A549 (cell line): ENCODE results near the gene MMP24. TPM values are rescaled to one million over a fixed set of nuclear protein-coding genes. Genes with fewer than 3 reads are reported as not detected.
"Not testable (repeated sequence)": the region's sequence is repeated elsewhere in the genome, so short reads cannot be mapped to it uniquely, and the experiment has no call there.

Source experiments
- ATAC-seq, 2 experiments: fragments of 200-7000 bp in 1 of 2; fragments of >200 bp in 1 of 2; cut with Nextera tagmentation in 1 of 2; cut with Tn5 transposase in 1 of 2; 3 replicates each; pipeline versions ENCODE4 v1.8.0 to v1.9.1; 2018 to 2020; ENCODE audit warnings: mild to moderate bottlenecking in 1 of 2, moderate library complexity in 1 of 2
- CTCF ChIA-PET: fragments of 300-600 bp; sonication (Branson Sonifier 250); formaldehyde crosslinking; extraction: SDS; loops from one replicate; lab custom pipeline; 2021; ENCODE audit warnings: antibody characterized with exemption, inconsistent platforms; lab: Yijun Ruan, JAX
- POLR2A ChIA-PET: fragments of 350-600 bp; formaldehyde crosslinking; extraction: SDS; loops from one replicate; lab custom pipeline; 2021; ENCODE audit warnings: antibody characterized with exemption, inconsistent platforms; lab: Yijun Ruan, JAX
- DNase-seq, 2 experiments: peaks; one replicate each; pipeline versions ENCODE4 v3.0.0 to v3.0.0-alpha.2; 2011 to 2016; ENCODE audit warnings: low read depth in 1 of 2, low spot score in 1 of 2
- FAIRE-seq: peaks from 2 replicates; lab custom pipeline; 2011; peaks lifted over from hg19 to GRCh38; lab: Jason Lieb, UNC
- H3K27ac ChIP-seq, 2 experiments: fragments of >200 bp; sonication (Bioruptor Twin); formaldehyde crosslinking; 3 replicates each; pipeline ENCODE4 v1.5.1; 2016 to 2017
- H3K4me1 ChIP-seq: fragments of >200 bp; sonication (Bioruptor Twin); formaldehyde crosslinking; 3 replicates; pipeline ENCODE4 v1.6.1; 2016
- H3K4me2 ChIP-seq: fragments of >200 bp; sonication (Bioruptor Twin); formaldehyde crosslinking; 3 replicates; pipeline ENCODE4 v1.6.1; 2016
- H3K4me3 ChIP-seq: fragments of >200 bp; sonication (Bioruptor Twin); formaldehyde crosslinking; 3 replicates; pipeline ENCODE4 v1.5.1; 2016
- H3K9me3 ChIP-seq: fragments of >200 bp; sonication (Bioruptor Twin); formaldehyde crosslinking; 3 replicates; pipeline ENCODE4 v1.6.1; 2016
- BHLHE40 ChIP-seq: IDR thresholded peaks from 2 replicates; pipeline ENCODE4 v1.6.1; 2012; ENCODE audit warnings: low read depth, low read length, inconsistent platforms
- CBX8 ChIP-seq: fragments of 200-600 bp; sonication (generic); IDR thresholded peaks from 2 replicates; pipeline ENCODE4 v1.6.1; 2016
- CEBPB ChIP-seq, 2 experiments: fragments of >200 bp in 1 of 2; sonication (Bioruptor Twin) in 1 of 2; formaldehyde crosslinking in 1 of 2; IDR thresholded peaks; 2 replicates each; pipeline ENCODE4 v1.6.1; 2012 to 2016
- CHD2 ChIP-seq: fragments of 150-350 bp; IDR thresholded peaks from 2 replicates; pipeline ENCODE4 v1.6.1; 2014; ENCODE audit warnings: low read length; ENCODE audit not compliant: partially characterized antibody
- CHD4 ChIP-seq: fragments of 200-600 bp; sonication (generic); IDR thresholded peaks from 2 replicates; pipeline ENCODE4 v1.6.1; 2016; ENCODE audit warnings: antibody characterized with exemption, mild to moderate bottlenecking, borderline replicate concordance
- ESRRA ChIP-seq: fragments of 150-350 bp; IDR thresholded peaks from 2 replicates; pipeline ENCODE4 v1.6.1; 2014; ENCODE audit warnings: mild to moderate bottlenecking, low read length, borderline replicate concordance
- FOSB ChIP-seq: fragments of 250-450 bp; sonication (Bioruptor Pico); IDR thresholded peaks from 2 replicates; pipeline ENCODE4 v1.5.0; 2020; ENCODE audit warnings: mild to moderate bottlenecking, moderate library complexity
- FOSL2 ChIP-seq, 2 experiments: fragments of 450-650 bp in 1 of 2; fragments of >200 bp in 1 of 2; sonication (Bioruptor Twin) in 1 of 2; formaldehyde crosslinking; IDR thresholded peaks; 2 replicates each; pipeline versions ENCODE4 v1.5.0 to v1.6.1; 2016 to 2020; ENCODE audit warnings: mild to moderate bottlenecking in 1 of 2, moderate library complexity in 1 of 2
- HOXA7 ChIP-seq: fragments of 250-450 bp; sonication (Bioruptor Pico); IDR thresholded peaks from 2 replicates; pipeline ENCODE4 v1.5.0; 2020; ENCODE audit warnings: mild to moderate bottlenecking, moderate library complexity
- HOXB13 ChIP-seq: fragments of 250-450 bp; sonication (Bioruptor Pico); IDR thresholded peaks from 2 replicates; pipeline ENCODE4 v1.5.0; 2020; ENCODE audit warnings: low read depth, mild to moderate bottlenecking, moderate library complexity
- JUNB ChIP-seq: fragments of >200 bp; sonication (Bioruptor Twin); formaldehyde crosslinking; IDR thresholded peaks from 2 replicates; pipeline ENCODE4 v1.6.1; 2016
- KDM1A ChIP-seq: fragments of 200-600 bp; sonication (generic); IDR thresholded peaks from 2 replicates; pipeline ENCODE4 v1.6.1; 2016; ENCODE audit warnings: low read depth, mild to moderate bottlenecking
- KDM5A ChIP-seq: fragments of 200-600 bp; sonication (generic); IDR thresholded peaks from 2 replicates; pipeline ENCODE4 v1.6.1; 2016; ENCODE audit warnings: antibody characterized with exemption, mild to moderate bottlenecking
- NPAS2 ChIP-seq: fragments of 250-450 bp; sonication (Bioruptor Pico); IDR thresholded peaks from 2 replicates; pipeline ENCODE4 v1.8.0; 2022; ENCODE audit warnings: mild to moderate bottlenecking, moderate library complexity, borderline replicate concordance
- POLR2AphosphoS2 ChIP-seq: conservative IDR thresholded peaks from 2 replicates; pipeline ENCODE4 v1.6.1; 2012; ENCODE audit warnings: low read length, improper control_type of control experiment, inconsistent platforms
- RCOR1 ChIP-seq: fragments of 150-350 bp; IDR thresholded peaks from 2 replicates; pipeline ENCODE4 v1.6.1; 2014; ENCODE audit warnings: antibody characterized with exemption, low read length, low read depth
- RFX5 ChIP-seq: fragments of 450-650 bp; IDR thresholded peaks from 2 replicates; pipeline ENCODE4 v1.7.1; 2014; ENCODE audit warnings: antibody characterized with exemption, mild to moderate bottlenecking, moderate library complexity
- SMC3 ChIP-seq: fragments of >200 bp; sonication (Bioruptor Twin); formaldehyde crosslinking; IDR thresholded peaks from 3 replicates; pipeline ENCODE4 v1.6.1; 2018; ENCODE audit warnings: inconsistent platforms
- TFCP2L1 ChIP-seq: fragments of 250-450 bp; sonication (Bioruptor Pico); IDR thresholded peaks from 2 replicates; pipeline ENCODE4 v1.5.0; 2021; ENCODE audit warnings: mild to moderate bottlenecking
- ZC3H11A ChIP-seq: fragments of 450-650 bp; IDR thresholded peaks from 2 replicates; pipeline ENCODE4 v1.6.1; 2014; ENCODE audit warnings: antibody characterized with exemption, mild to moderate bottlenecking
- WGBS: methylation state at CpG from one replicate; pipeline ENCODE4 v1.1.6; 2017; ENCODE audit errors: missing lambda C conversion rate; 5-methylcytosine and 5-hydroxymethylcytosine counted together
- polyA plus RNA-seq, 4 experiments: library from polyadenylated mRNA; depleted of rRNA in 3 of 4; stranded (reverse); fragments of >200 nt; fragmentation: RNase III in 1 of 4; extraction: RNeasy Plus Mini Kit Qiagen cat#74134 plus additional on column Dnase treatment in 1 of 4; gene quantifications; 2 replicates in 3 of 4; 3 replicates in 1 of 4; pipeline ENCODE4 v1.2.3, GENCODE V29; 2011 to 2017
- TF ChIP-seq, protein P1 (sequence below): fragments of 250-450 bp; sonication (Bioruptor Pico); IDR thresholded peaks from 2 replicates; pipeline ENCODE4 v1.5.0; 2020; ENCODE audit warnings: low read depth, mild to moderate bottlenecking, moderate library complexity
- TF ChIP-seq, protein P2 (sequence below): fragments of 150-350 bp; IDR thresholded peaks from 2 replicates; pipeline ENCODE4 v1.6.1; 2014; ENCODE audit warnings: low read depth, mild to moderate bottlenecking, low read length
- TF ChIP-seq, protein P3 (sequence below): fragments of >200 bp; sonication (Bioruptor Twin); formaldehyde crosslinking; IDR thresholded peaks from 3 replicates; pipeline ENCODE4 v1.5.1; 2016
- TF ChIP-seq, protein P4 (sequence below): fragments of >200 bp; sonication (Bioruptor Twin); formaldehyde crosslinking; IDR thresholded peaks from 2 replicates; pipeline ENCODE4 v1.6.1; 2016

MMP24 gene
- polyA plus RNA-seq, 2 of the 4 experiments (the other 2 are of a cell fraction): 21.3 to 33.3 TPM

DNA sequence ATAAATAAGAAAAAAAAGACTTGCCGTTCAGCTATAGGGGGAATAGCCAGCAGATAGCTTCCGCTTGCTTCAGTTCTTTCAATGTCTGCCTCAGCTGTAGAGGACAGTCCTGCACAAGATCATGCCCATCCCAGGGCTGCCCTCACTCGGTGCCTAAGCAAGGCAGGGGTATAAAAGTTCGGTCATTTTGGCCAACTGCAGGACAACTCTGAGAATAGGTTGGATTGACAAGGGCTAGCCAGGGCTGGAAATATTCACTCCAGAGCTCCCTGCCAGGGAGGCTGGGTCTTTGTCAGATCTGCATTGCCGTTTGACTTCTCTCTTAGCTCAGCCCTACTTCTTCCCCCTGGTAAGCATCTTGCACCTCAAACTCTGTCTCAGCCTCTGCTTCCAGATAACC, 46.2 kb upstream of the MMP24 start (continued):
- no peak for TF ChIP-seq BHLHE40

DNA sequence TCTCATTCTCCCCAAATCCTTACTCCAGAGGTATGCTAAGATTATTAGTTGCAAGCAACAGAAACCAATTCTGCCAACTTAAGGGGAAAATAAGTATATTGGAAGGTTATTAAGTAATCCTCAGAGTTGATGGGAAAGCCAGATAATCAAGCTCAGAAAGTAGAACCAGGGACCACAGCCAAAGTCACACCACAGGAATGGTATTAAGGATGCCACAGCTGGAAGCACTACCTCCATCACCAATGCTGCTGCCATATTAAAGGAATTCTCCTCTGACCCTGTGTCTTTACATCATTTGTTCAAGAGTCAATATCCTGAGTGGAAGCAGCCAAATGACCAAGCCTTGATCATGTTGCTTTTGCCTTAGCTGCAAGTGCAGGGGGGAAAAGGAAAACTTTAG, 44.8 kb upstream of the MMP24 start:
- ATAC-seq (no peak), FAIRE-seq (no peak), DNase-seq (no peak)
- TF ChIP-seq JUNB: no peak
- no peak for TF ChIP-seq KDM1A
- no peak for TF ChIP-seq FOSB
- TF ChIP-seq RCOR1: no peak
- no peak for TF ChIP-seq POLR2AphosphoS2
- no peak for TF ChIP-seq BHLHE40
- TF ChIP-seq, protein P1, sequence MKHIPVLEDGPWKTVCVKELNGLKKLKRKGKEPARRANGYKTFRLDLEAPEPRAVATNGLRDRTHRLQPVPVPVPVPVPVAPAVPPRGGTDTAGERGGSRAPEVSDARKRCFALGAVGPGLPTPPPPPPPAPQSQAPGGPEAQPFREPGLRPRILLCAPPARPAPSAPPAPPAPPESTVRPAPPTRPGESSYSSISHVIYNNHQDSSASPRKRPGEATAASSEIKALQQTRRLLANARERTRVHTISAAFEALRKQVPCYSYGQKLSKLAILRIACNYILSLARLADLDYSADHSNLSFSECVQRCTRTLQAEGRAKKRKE: no peak
- no peak for TF ChIP-seq HOXB13
- TF ChIP-seq RFX5: no peak
- TF ChIP-seq, protein P2, sequence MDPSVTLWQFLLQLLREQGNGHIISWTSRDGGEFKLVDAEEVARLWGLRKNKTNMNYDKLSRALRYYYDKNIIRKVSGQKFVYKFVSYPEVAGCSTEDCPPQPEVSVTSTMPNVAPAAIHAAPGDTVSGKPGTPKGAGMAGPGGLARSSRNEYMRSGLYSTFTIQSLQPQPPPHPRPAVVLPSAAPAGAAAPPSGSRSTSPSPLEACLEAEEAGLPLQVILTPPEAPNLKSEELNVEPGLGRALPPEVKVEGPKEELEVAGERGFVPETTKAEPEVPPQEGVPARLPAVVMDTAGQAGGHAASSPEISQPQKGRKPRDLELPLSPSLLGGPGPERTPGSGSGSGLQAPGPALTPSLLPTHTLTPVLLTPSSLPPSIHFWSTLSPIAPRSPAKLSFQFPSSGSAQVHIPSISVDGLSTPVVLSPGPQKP: no peak
- no peak for TF ChIP-seq CHD2
- TF ChIP-seq ZC3H11A: no peak
- TF ChIP-seq KDM5A: no peak
- Histone ChIP-seq H3K9me3 (peaks cover 9% of the 10 kb centered on the region), H3K4me1 (peaks cover 6% of the 10 kb centered on the region), H3K27ac (no peak overlapping the region), H3K4me3 (no peak overlapping the region), H3K4me2 (no peak overlapping the region)
- POLR2A ChIA-PET: no interaction called here
- CTCF ChIA-PET: interaction anchor here (0.9 to 1.0 kb wide), 2 partner anchors 14 to 37 kb away, joined by 4 to 6 read pairs; no protein-coding TSS in a partner anchor

DNA sequence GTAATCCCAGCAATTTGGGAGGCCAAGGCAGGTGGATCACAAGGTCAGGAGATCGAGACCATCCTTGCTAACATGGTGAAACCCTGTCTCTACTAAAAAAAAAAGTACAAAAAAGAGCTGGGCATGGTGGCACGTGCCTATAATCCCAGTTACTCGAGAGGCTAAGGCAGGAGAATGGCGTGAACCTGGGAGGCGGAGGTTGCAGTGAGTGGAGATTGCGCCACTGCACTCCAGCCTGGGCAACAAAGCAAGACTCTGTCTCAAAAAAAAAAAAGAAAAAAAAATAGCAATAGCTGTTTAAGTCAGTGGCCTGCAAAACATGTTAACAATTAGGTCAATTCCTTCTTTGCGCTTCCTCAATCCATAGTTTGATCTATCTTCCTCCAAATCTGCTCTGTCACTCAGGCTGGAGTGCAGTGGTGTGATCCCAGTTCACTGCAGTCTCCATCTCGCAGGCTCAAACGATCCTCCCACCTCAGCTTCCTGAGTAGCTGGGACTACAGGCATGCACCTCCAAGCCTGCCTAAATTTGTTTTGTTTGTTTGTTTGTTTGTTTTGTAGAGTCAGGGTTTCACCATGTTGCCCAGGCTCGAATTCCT, 39.7 kb upstream of the MMP24 start:
- FAIRE-seq, DNase-seq, ATAC-seq: not testable (repeated sequence)

DNA sequence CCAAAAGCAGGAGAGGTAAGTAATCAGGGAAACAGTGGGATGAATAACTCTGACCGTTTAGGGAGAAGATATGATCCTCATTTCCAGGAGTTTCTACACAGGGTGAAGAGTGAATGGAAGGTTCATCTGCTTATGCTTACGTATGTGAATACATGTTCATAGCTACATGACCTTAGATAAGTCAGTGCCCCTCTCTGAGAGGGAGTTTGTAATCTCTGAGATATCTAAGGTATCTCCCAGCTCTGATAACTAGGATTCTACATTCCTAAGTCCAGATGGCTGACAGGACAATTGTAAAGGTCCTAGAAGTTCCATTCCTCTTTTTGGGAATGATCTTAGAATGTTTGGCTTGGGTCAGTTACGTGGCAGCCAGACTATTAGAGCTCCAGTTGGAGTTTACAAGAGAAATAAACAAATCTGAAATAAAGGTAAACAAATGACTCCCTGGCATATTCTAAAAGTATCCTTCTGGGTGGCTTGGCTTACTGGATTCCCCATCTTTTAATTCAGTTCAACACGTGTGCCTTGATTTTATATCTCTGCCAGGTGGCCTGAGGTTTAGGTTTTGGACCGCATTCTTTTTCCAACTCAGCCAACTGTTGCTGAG, 38.8 kb upstream of the MMP24 start:
- TF ChIP-seq CEBPB (IDR thresholded peaks at IDR 0.05) (no peak), NPAS2 (CRISPR knock-in tag) (no peak), TFCP2L1 (CRISPR knock-in tag) (no peak), CHD4 (no peak), HOXA7 (CRISPR knock-in tag) (no peak), SMC3 (no peak), ESRRA (no peak), HOXB13 (no peak), CBX8 (no peak), RFX5 (no peak), FOSL2 (IDR thresholded peaks at IDR 0.05) (no peak), FOSL2 (CRISPR knock-in tag; IDR thresholded peaks at IDR 0.05) (no peak)
- TF ChIP-seq, protein P3, sequence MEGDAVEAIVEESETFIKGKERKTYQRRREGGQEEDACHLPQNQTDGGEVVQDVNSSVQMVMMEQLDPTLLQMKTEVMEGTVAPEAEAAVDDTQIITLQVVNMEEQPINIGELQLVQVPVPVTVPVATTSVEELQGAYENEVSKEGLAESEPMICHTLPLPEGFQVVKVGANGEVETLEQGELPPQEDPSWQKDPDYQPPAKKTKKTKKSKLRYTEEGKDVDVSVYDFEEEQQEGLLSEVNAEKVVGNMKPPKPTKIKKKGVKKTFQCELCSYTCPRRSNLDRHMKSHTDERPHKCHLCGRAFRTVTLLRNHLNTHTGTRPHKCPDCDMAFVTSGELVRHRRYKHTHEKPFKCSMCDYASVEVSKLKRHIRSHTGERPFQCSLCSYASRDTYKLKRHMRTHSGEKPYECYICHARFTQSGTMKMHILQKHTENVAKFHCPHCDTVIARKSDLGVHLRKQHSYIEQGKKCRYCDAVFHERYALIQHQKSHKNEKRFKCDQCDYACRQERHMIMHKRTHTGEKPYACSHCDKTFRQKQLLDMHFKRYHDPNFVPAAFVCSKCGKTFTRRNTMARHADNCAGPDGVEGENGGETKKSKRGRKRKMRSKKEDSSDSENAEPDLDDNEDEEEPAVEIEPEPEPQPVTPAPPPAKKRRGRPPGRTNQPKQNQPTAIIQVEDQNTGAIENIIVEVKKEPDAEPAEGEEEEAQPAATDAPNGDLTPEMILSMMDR: no peak
- TF ChIP-seq, protein P4, sequence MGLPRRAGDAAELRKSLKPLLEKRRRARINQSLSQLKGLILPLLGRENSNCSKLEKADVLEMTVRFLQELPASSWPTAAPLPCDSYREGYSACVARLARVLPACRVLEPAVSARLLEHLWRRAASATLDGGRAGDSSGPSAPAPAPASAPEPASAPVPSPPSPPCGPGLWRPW: no peak
- TF ChIP-seq, all 56 proteins: peak for 0
- ChIA-PET CTCF (interaction anchor here (0.6 to 2.9 kb wide), 7 partner anchors 16 to 1607 kb away, joined by 3 to 11 read pairs (median 3); no protein-coding TSS in a partner anchor), POLR2A (no interaction called here)
- Histone ChIP-seq H3K27ac (no peak overlapping the region), H3K9me3 (peaks cover 9% of the 10 kb centered on the region), H3K4me1 (no peaks in the 10 kb centered on the region), H3K4me2 (no peak overlapping the region), H3K4me3 (no peak overlapping the region)
- FAIRE-seq: no peak
- DNase-seq: no peak
- no peak for ATAC-seq
- 78% methylated on average over 5 of the region's 5 CpGs for WGBS

More for the DNA sequence above, 39.7 kb upstream of the MMP24 start:
- CTCF ChIA-PET: interaction anchor here (1.4 to 1.7 kb wide), 2 partner anchors 42 to 70 kb away, joined by 3 read pairs; no protein-coding TSS in a partner anchor
- POLR2A ChIA-PET, H3K4me3 ChIP-seq, H3K9me3 ChIP-seq, H3K4me2 ChIP-seq, H3K4me1 ChIP-seq, H3K27ac ChIP-seq: not testable (repeated sequence)
- 95% methylated on average over 10 of the region's 10 CpGs for WGBS

DNA sequence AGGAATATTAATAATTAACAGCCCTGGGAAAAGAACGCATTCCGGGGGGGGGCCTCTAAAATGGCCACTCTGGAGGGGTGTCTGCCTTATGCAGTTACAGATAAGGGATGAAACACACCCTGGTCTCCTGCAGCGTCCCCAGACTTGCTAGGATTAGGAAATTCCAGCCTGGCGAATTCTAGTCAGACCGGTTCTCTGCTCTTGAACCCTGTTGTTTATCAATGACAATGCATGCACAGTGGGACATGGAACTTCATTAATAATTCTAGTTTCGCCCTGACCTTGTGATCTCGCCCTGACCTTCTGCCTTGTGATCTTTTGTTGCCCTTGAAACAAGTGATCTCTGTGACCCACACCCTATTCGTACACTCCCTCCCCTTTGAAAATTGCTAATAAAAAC, 37.3 kb upstream of the MMP24 start:
- H3K4me3 ChIP-seq, H3K4me1 ChIP-seq, H3K27ac ChIP-seq, FAIRE-seq, H3K4me2 ChIP-seq, POLR2A ChIA-PET, H3K9me3 ChIP-seq, ATAC-seq, DNase-seq: not testable (repeated sequence)
- 88% methylated on average over 7 of the region's 8 CpGs for WGBS
- CTCF ChIA-PET: interaction anchor here (2.9 kb wide), 1 partner anchor 19 kb away, joined by 11 read pairs; no protein-coding TSS in a partner anchor
